NCI-H1417 treated with DMSO at 0.1 percent for 48 hours (cell line): ENCODE measurements around the gene AQP6.

Experiments
- DNase-seq: peaks from one replicate; lab custom pipeline; 2025; lab: John Stamatoyannopoulos, UW

Gene AQP6

GRCh38 chr12:49955899-49956662 is 16.7 kb upstream of the AQP6 start:
- DNase-seq: no peak

GRCh38 chr12:49956663-49957569 is 15.8 kb upstream of the AQP6 start:
- DNase-seq: no peak

- no peak for DNase-seq
Observed at GRCh38 chr12:49957570-49957967, 15.2 kb upstream of the AQP6 start.

- DNase-seq: no peak
Observed at GRCh38 chr12:49959685-49960473, 12.9 kb upstream of the AQP6 start.

DNA sequence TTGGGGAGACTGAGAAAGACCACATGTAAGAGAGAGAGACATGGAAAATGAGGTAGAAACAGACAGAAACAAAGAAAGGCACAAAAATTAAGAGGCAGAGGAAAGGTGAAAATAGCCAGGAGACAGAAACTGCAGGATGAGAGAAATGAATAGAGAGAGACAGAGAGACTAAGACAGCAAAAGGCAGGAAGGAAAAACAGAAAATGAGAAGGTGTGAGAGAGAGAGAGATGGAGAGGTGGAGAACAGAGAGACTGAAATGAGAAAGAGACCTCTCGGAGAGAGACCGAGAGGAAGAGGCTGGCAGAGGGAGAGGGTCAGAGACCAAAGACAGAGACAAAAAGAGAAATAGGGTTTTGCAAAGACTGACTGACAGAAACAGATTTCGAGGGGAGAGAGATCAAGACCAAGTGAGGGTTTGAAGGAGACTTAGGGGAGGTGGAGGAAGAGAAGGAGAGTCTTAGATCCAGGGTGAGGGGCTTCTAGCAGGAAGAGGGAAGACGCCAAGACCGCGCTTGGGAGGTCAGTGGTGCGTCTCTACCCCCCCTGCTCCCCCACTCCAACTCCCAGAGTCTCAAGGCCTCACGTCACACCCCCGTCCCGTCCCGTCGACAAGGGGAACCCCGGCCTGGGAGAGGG is 12.2 kb upstream of the AQP6 start:
- no peak for DNase-seq

DNA sequence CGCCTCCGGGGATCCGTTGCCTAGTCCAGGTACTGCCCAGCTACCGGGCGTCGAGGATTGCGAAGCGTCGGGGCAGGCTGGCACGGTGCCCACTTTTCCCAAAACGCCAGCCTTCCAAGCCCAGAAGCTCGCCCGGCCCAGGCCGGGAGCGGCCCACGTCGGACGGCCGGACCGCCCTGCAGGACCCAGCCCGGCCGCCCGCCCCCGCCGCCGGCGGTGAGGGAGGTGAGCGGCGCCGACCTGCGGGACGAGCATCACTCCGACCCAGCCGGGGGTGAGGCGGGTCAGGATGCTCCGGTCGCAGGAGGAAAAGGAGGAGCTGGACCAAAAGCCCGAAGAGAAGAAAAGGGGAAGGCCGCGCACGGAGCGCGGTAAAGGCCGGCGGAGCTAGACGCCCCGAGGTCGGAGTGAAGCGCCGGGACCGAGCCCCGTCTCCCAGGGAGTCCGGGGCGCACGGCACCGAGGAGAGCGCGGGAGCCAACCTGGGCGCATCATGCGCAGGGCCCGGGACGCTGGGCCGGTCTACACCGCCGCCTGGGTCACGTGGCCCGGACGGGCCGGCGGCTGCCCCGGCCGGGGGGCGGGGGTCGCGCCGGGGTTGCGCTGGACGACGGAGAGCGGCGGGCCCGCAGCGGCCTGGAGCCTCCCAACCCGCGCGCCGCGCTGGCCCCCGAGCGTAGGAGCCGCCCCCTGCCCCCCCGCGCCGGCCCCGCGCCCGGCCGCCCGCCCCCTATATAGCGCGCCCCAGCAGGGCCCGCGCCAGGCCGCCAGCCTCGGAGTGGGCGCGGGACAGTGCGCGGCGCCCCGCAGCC is 11.4 kb upstream of the AQP6 start, which contains the start of gene AQP5:
Gene AQP5 (plus strand): TSS at position 762 of the 812 bp plus-strand sequence. CDS start 146 bp downstream, outside the sequence.
- no peak for DNase-seq

DNA sequence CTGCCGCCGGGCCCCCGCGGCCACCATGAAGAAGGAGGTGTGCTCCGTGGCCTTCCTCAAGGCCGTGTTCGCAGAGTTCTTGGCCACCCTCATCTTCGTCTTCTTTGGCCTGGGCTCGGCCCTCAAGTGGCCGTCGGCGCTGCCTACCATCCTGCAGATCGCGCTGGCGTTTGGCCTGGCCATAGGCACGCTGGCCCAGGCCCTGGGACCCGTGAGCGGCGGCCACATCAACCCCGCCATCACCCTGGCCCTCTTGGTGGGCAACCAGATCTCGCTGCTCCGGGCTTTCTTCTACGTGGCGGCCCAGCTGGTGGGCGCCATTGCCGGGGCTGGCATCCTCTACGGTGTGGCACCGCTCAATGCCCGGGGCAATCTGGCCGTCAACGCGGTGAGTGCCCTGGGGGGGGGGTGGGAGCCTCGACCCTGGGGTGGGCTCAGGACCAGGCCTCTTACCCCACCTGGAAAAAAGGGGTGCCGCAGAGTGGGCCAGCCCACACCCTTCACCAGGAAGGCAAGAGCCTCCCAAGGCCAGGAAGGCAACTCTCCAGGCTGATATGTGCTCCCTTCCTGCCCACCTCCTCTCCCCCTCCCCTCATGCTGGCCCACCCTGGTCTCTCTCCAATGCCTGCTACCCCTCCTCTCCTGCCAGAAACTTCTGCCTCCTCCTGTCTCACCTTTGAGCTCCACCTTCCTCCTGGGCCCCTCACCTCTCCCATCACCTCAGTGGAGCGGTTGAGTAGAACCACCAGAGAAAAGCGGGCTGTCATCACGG is 10.6 kb upstream of the AQP6 start:
- DNase-seq: no peak

DNA sequence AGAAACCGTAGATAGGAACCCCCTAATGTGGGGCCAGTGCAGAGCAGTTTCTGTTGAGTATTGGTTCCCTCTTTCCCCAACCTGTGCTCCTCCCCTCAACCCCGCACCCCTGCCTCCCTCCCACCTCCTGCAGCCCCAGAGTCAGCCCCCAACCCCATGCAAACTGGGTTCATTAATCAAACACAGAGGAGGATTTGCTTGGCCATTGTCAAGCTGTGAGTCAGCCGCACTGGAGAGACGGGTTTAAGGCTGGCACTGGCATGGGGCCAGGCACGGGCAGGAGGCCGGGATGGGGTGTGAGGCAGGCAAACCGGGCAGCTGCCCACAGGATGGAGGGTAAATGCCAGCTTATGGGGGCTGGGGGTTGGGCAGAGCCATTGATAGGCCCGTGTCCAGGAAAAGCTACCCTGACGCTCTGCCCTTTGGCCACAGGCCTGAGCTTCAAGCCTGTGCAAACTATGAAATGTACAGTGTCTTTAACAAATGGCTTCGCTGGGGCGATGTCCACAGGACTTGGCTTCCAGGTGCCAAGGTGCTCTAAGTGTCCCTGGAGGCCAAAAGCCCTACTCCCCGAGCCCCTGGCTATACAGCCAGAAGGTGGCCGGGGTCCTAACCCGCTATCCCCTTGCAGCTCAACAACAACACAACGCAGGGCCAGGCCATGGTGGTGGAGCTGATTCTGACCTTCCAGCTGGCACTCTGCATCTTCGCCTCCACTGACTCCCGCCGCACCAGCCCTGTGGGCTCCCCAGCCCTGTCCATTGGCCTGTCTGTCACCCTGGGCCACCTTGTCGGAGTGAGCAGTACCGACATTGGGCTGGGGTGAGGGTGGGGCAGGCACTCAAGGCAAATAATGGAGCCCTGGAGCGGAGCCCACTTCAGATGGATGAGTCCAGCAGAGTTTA is 9.6 kb upstream of the AQP6 start:
- no peak for DNase-seq

DNA sequence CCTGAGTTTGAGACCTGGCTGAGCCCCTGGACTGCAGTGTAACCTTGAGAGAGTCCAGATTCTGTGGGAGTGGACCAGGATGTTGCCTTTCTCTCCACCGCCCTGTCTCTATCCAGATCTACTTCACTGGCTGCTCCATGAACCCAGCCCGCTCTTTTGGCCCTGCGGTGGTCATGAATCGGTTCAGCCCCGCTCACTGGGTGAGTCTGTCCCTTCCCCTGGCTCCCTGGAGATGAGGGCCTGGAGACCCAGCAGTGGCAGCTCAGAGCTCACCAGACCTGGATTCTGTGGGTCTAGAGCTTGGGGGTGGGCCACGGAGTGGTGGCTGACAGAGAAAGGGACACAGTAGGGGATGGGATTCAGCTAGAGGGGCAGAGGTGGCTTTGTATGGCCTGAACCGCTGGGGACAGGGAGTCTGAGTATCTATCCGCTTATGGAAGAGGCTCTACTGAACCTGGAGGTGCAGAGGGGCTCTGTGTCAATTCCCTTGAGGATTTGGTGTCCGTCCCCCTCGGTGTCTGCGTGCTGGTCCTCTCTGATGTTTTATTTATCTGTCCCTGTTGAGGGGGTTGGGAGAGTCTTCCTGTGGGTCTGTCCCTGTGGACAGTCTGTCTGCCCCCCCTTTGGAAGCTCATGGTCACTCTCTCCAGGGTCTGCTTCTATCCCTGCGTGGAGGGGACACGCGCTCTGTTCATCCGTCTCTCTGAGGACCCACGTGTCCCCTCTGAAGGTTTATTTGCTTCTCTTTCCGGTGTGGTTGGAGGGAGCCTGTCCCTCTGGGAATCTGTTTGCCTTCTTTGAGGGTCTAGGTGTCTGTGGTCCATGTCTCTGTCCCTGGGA is 8.6 kb upstream of the AQP6 start:
- no peak for DNase-seq

DNA sequence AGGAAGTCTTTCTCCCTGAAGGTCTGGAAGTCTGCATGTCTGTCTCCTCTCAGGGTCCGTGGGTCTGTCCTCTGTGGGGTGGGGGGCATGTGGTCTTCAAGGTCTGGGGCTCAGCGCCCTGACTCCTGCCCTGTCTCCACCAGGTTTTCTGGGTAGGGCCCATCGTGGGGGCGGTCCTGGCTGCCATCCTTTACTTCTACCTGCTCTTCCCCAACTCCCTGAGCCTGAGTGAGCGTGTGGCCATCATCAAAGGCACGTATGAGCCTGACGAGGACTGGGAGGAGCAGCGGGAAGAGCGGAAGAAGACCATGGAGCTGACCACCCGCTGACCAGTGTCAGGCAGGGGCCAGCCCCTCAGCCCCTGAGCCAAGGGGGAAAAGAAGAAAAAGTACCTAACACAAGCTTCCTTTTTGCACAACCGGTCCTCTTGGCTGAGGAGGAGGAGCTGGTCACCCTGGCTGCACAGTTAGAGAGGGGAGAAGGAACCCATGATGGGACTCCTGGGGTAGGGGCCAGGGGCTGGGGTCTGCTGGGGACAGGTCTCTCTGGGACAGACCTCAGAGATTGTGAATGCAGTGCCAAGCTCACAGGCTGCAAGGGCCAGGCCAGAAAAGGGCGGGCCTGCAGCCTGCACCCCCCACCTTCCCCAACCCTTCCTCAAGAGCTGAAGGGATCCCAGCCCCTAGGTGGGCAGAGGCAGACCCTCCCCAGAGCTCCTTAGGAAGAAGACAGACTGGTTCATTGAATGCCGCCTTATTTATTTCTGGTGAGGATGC is 7.7 kb upstream of the AQP6 start:
- no peak for DNase-seq

GRCh38 chr12:49965836-49966235 is 6.9 kb upstream of the AQP6 start:
- DNase-seq: no peak

DNA sequence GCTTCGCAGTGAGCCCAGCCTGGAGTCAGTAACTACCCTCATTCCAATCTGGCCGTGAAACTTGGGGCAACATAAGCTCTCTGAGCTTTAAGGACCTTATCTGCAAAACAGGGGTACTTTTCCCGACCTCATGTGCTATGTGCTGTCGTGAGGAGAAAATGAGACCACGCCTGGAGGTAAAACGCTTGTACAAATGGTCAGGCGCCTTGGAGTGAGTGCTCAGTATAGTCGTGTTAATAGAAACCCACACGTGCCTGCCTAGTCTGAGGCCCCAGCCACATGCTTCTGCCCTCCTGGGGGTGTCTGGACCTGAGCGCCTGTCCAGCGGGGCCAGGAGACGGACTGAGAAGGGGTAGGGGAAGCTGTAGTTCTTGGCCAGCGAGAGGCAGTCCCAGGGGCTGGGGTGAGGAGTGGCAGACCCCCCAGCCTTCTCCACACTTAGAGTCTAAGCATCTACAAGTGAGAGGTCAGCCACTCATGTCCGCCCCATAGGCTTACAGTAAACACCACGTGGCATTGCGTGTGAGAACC is 6.2 kb upstream of the AQP6 start:
- no peak for DNase-seq

DNA sequence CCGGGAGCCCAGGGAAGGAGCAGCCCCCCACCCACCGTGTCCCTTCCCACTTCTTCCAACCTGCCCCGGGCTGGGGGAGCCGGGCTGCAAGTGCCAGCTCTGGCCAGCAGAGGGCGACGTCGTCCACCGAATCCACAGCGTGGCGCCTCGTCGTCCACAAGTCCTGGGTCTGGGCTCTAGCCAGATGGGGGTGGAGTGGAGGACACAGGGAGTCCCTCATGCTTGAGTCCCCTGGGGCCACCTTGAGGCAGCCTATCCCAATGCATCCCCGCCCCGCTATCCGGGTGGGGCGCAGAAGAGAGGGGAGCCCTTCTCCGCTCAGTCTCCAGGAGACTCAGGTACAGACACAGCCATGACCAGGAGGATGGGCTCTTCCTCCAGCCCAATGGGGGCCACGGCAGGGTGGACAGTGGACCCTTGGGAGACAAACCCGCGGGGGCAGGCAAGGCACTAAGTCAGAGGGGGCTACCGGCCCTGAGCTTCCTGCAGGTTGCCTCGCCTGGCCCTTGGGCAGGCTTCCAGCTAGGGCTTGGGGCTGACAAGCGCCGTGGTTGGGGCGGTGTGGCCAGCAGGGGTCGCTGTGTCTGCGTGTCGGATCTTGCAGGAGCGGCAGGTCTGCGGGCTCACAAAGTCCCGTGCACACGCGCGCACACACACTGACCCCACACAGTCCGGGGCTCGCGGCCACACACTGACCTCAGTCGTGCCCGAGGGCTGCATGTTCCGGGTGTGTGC is 5.5 kb upstream of the AQP6 start:
- peak; percentile 21 for DNase-seq

- no peak for DNase-seq
Observed at GRCh38 chr12:49967777-49968250, 4.9 kb upstream of the AQP6 start.

GRCh38 chr12:49968471-49968870 is 4.3 kb upstream of the AQP6 start:
- no peak for DNase-seq

GRCh38 chr12:49969027-49969426 is 3.7 kb upstream of the AQP6 start:
- no peak for DNase-seq
